ENCODE results near the gene NDEL1. TPM values are rescaled to one million over a fixed set of nuclear protein-coding genes. Genes with fewer than 3 reads are reported as not detected.

NDEL1 gene
- total RNA-seq, 4 donors from 2014 or later, result 31.3 to 60.6 (median 41.5) TPM

DNA sequence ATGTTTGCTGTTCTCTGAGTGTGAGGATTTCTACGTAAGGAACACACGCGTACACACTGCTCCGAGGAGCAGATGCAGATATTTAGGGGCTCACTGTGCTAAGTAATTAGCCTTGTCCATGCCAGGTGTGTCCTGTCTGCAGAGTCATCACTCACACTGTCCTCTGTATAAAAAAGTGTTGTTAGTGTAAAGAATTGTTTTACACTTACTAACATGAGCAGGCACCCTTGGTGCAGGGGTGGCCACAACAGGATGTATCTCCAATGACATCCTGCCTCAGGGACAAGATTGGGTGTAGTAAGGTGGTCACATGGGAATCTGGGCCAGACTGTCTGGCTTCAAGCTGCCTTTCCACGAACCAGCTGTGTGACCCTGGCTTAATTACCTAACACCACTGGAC lies 63.9 kb downstream of the NDEL1 start:
- no peak for ATAC-seq
- Histone ChIP-seq H3K9me3 (no peaks in the 10 kb centered on the region), H3K27ac (no peak overlapping the region), H3K4me1 (no peaks in the 10 kb centered on the region), H3K27me3 (no peaks in the 10 kb centered on the region), H3K4me3 (no peak overlapping the region), H3K36me3 (peaks cover 0 to 21% of the 10 kb centered on the region in 2 donors)
- intact Hi-C loops (cut with DNase I; ENCODE audit: low total_unique reads) (no loop called here), in situ Hi-C loops (cut with MboI; ENCODE audit: low sequenced_read_pairs in 4 of 4) (no loop called here)
- TF ChIP-seq POLR2A (IDR thresholded peaks at IDR 0.05), result no peak
- TF ChIP-seq, protein P1, sequence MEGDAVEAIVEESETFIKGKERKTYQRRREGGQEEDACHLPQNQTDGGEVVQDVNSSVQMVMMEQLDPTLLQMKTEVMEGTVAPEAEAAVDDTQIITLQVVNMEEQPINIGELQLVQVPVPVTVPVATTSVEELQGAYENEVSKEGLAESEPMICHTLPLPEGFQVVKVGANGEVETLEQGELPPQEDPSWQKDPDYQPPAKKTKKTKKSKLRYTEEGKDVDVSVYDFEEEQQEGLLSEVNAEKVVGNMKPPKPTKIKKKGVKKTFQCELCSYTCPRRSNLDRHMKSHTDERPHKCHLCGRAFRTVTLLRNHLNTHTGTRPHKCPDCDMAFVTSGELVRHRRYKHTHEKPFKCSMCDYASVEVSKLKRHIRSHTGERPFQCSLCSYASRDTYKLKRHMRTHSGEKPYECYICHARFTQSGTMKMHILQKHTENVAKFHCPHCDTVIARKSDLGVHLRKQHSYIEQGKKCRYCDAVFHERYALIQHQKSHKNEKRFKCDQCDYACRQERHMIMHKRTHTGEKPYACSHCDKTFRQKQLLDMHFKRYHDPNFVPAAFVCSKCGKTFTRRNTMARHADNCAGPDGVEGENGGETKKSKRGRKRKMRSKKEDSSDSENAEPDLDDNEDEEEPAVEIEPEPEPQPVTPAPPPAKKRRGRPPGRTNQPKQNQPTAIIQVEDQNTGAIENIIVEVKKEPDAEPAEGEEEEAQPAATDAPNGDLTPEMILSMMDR (IDR thresholded peaks at IDR 0.05 in 4 of 5, conservative IDR thresholded peaks at IDR 0.05 in 1 of 5), result no peak
- no peak for DNase-seq

DNA sequence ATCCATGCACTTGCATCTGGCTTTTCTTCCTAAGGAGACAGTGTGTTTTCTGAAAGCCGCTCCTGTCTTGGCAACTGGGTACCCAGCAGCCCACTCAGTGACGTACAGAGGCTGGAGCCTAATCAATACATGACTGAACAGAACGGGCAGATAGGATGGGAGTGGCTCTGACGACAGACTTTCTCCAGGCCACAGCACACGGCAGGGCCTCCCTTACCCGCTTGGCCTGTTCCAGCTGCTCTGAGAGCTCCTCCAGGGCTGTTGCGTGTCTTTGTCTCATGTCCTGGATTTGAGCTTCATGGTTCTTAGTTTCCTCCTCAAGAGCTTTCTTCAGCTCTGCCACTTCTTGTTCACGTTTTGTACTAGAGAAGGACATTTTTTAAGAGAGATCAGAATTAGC lies 64.9 kb downstream of the NDEL1 start:
- intact Hi-C loops (cut with DNase I; ENCODE audit: low total_unique reads), result no loop called here
- peaks cover 0 to 21% of the 10 kb centered on the region in 2 donors for H3K36me3 ChIP-seq
- ATAC-seq (no peak), DNase-seq (no peak)
- H3K27ac ChIP-seq, result no peak overlapping the region
- no peaks in the 10 kb centered on the region for H3K4me1 ChIP-seq
- H3K4me3 ChIP-seq, result no peak overlapping the region
- TF ChIP-seq, protein P1 (IDR thresholded peaks at IDR 0.05 in 4 of 5, conservative IDR thresholded peaks at IDR 0.05 in 1 of 5), result no peak
- no peak for TF ChIP-seq POLR2A (IDR thresholded peaks at IDR 0.05)
- in situ Hi-C loops (cut with MboI; ENCODE audit: low sequenced_read_pairs in 4 of 4), result no loop called here
- H3K27me3 ChIP-seq, result no peaks in the 10 kb centered on the region
- H3K9me3 ChIP-seq, result no peaks in the 10 kb centered on the region

DNA sequence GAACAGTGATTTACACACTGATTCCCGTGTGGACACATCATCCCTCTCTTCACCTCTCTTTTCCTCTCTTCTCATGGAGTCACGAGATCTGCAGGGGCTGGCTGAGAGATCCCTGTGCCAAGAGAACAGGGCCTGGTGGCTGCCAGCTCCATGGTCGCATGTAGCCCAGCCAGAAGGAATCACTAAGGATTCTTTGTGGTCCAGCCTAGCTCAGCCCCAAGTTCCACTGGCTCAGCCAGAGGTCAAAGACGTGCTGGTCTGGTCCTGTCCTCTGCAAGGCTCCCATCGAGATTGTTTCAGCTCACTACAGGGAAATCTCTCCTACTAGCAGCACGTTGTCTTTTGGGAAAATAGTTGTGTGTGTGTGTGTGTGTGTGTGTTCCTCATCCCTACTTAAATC lies 66.4 kb downstream of the NDEL1 start:
- H3K27me3 ChIP-seq, result no peaks in the 10 kb centered on the region
- peaks cover 0 to 15% of the 10 kb centered on the region in 2 donors for H3K36me3 ChIP-seq
- no peaks in the 10 kb centered on the region for H3K9me3 ChIP-seq
- DNase-seq (no peak), ATAC-seq (no peak)
- no peaks in the 10 kb centered on the region for H3K4me1 ChIP-seq
- TF ChIP-seq POLR2A (IDR thresholded peaks at IDR 0.05), result no peak
- TF ChIP-seq, protein P1 (IDR thresholded peaks at IDR 0.05 in 4 of 5, conservative IDR thresholded peaks at IDR 0.05 in 1 of 5), result no peak
- H3K27ac ChIP-seq, result no peak overlapping the region
- in situ Hi-C loops (cut with MboI; ENCODE audit: low sequenced_read_pairs in 4 of 4) (no loop called here), intact Hi-C loops (cut with DNase I; ENCODE audit: low total_unique reads) (no loop called here)
- H3K4me3 ChIP-seq, result no peak overlapping the region

DNA sequence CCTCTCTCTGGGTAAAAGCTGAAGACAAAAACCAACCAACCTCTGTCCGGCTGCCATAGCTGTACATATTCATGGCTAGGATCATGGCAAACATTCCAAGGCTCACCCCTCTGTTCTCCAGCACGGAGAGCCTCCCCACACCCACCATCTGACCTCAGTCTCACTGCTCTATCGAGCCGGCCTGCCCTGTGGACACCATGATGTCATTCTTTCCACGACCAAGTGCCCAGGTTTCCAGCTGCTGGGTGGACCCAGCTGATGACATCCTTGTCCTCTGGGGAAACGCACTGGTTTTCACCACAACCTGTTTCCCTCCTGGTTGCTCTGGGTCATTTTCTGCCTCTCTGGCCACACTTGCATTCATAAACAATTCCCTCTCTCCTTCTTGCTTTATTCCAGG lies 67.7 kb downstream of the NDEL1 start:
- Histone ChIP-seq H3K27me3 (no peaks in the 10 kb centered on the region), H3K9me3 (no peaks in the 10 kb centered on the region), H3K4me3 (no peak overlapping the region), H3K4me1 (no peaks in the 10 kb centered on the region), H3K27ac (peak overlapping the region in 1 of 4 donors; percentile 27), H3K36me3 (peaks cover 0 to 21% of the 10 kb centered on the region in 2 donors)
- in situ Hi-C loops (cut with MboI; ENCODE audit: low sequenced_read_pairs in 4 of 4), result no loop called here
- TF ChIP-seq, protein P1 (IDR thresholded peaks at IDR 0.05 in 4 of 5, conservative IDR thresholded peaks at IDR 0.05 in 1 of 5), result no peak
- no peak for TF ChIP-seq POLR2A (IDR thresholded peaks at IDR 0.05)
- DNase-seq, result peak in 1 of 2 donors; percentile 69
- ATAC-seq, result peak in 1 of 2 donors; percentile 63
- intact Hi-C loops (cut with DNase I; ENCODE audit: low total_unique reads), result no loop called here

DNA sequence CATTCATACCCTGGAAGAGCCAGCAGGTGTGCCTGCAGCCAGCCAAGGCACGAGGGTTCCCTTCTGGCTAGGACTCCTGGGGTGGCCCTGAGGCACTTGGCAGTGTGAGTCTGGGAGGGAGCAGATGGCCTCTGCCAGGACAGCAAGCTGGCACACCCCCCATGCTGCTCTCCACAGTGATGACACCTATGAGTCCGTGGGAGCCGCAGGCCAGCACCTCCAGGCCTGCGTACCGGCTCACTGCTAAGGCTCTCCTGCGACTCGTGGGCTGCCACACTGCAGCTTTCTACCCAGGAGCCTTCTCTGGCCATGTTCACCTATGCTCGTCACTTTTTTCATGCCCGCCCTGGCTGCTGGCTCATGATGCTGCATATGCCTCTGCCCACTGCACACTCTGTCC lies 68.1 kb downstream of the NDEL1 start:
- H3K4me1 ChIP-seq, result no peaks in the 10 kb centered on the region
- no peak for DNase-seq
- H3K9me3 ChIP-seq, result no peaks in the 10 kb centered on the region
- H3K4me3 ChIP-seq, result no peak overlapping the region
- ATAC-seq, result no peak
- peaks cover 0 to 21% of the 10 kb centered on the region in 2 donors for H3K36me3 ChIP-seq
- intact Hi-C loops (cut with DNase I; ENCODE audit: low total_unique reads) (no loop called here), in situ Hi-C loops (cut with MboI; ENCODE audit: low sequenced_read_pairs in 4 of 4) (no loop called here)
- no peak for TF ChIP-seq POLR2A (IDR thresholded peaks at IDR 0.05)
- TF ChIP-seq, protein P1 (IDR thresholded peaks at IDR 0.05 in 4 of 5, conservative IDR thresholded peaks at IDR 0.05 in 1 of 5), result no peak
- H3K27me3 ChIP-seq, result no peaks in the 10 kb centered on the region
- no peak overlapping the region for H3K27ac ChIP-seq
